ENCODE measurements around the gene POU2F1.
A peak's percentile ranks its signal among the peaks of the same experiment; 100 is the strongest.

Gene POU2F1

DNA sequence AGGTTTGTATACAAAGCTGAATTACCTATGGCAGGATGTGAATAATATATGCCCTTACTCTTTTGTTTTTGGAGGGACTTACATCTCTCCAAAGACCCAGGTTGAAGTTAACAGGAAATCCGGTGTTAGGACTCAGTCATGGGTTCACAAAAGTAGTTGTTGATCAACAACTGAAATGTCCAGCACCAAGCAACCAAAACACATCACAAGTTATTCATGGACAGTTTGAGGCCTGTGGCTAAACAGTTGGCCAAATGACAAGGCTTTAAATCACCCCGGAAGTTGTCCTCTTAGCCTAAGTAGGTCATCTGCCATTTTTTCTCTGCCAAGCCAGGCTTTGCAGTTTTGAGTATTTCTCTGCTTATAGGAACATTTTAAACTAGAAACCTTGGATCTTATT lies 207.7 kb downstream of the POU2F1 start:
- DNase-seq, result no peak

DNA sequence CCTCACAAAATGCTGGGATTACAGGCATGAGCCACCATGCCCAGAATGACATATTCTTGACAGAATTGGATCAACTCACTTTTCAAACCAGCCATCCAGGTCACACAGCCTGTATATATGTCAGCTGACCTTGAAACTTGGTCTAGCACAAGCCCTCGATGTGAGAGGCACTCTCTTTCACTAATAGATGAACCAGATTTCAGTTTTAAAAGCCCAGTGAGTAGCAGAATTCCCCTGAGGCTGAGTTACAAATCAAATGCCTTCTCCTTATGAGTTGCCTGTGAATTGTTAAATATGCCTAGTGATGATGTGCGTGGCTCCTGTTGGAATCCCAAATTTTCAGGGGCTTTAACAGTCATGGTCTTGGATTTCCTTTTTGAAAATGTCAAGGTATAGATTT lies 208.9 kb downstream of the POU2F1 start:
- DNase-seq, result no peak

DNA sequence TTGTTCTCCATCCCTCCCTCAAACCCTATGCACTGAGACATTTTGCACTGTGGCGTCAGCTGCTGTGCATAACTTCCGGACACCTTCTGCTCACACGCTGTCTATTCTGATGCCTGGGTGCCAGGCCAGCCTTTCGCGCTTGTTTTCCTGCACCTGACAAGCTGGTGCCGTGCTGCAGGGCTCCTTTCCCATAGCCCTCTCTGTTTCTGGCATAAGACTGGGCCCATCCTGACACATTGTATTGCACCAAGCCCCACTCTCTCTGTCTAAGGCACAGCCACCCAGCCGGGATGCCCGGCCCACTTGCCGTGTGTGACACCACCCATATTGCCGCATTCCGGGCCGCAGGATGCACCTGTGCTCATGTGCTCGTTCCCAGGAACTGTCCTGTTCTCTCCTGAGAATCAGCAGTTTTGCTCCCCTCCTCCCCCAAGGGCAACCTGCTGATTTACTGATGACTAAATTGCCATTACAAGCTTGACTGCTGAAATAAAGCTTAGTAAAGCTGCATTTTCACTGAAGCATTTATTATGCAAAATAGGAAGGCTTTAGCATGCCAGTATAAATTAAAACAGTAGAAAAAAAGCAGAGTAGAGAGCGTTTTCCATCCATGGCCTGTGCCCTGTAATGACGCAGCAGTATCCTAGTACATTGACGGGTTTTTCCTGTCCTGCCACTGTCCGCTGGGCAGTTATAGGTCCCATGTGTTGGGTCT lies 209.6 kb downstream of the POU2F1 start:
- DNase-seq, result peak; percentile 14

DNA sequence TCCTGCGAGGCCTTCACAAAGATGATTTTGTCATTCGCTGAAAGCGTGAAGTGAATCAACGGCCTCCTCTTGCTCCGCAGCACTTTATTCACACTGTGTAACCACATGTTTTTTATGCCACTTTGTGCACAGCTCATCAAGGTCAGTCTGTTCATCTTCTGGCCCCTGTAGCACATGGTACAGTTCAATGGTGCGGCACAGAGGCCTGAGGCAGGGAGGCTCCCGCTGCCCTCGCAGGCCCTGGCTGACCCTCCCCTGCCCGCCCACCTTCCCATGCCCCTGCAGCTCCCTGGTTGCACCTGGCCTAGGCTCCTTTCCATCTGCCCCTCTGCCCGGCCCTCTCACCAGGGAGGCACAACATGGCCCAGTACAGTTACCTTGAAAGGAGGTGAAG lies 210.2 kb downstream of the POU2F1 start:
- DNase-seq, result no peak

DNA sequence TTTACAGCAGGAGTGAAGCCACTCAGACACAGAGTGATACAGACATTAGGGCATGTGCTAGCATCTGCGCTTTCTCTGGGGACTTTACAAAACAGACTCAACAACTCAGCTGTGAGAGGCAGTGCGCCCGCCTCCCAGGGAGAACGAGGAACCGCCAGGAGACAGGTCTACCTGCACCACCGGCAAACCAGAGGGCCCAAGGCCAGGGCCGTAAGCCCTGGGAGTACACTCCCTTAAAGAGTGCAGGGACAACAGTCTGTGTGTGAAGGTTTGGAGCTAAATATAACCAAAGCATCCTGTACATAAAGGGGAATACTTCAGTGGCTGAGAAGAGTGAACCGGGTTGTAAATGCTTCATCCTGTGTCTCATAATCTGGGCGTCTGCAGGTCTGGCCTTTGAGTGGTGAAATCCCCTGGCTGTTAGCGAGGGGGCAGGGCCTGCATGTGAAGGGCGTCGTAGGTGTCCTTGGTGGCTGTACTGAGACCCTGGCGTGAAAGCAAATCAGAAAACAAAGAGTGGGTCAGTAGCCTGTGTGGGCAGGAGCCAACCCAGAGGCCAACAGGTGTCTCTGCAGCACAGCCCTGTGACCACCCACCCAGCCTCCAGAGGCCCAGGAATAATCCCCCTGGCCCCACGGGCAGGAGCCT lies 210.7 kb downstream of the POU2F1 start:
- DNase-seq, result no peak

DNA sequence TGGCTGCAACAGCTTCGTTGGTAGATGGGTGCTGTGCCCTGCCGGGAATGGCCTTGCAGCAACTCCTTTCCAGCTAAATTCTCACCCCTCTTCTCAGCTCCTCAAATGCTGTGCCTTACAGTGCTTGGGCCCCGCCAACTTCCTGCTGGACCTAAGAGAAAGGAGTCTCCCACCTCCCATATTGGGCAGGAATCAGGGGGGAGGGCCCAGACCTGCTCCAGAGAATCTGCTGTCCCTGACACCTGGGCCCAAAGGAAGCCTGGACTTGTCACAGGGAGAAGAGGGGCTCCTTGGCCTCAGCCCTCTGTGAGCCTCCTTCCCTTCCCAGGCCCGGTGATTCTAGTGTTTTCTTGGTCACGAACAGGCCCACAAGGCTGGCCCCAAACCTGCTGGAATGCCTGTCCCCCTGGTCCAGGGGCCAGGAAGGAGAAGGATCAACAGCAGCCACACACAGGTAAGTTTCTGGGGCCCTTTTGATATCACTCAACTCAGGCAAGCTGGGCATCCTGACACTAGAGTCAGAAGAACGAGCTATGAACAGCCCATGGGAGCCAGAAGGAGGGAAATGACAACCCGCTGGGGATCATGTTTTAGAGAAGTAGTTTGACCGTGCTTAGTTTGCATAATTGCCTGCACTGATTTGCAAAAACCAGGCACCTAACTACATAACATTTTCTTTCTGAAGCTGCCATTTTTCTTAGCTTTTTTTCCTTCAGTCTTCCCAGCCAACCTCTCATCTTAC lies 211.4 kb downstream of the POU2F1 start:
- DNase-seq, result no peak

DNA sequence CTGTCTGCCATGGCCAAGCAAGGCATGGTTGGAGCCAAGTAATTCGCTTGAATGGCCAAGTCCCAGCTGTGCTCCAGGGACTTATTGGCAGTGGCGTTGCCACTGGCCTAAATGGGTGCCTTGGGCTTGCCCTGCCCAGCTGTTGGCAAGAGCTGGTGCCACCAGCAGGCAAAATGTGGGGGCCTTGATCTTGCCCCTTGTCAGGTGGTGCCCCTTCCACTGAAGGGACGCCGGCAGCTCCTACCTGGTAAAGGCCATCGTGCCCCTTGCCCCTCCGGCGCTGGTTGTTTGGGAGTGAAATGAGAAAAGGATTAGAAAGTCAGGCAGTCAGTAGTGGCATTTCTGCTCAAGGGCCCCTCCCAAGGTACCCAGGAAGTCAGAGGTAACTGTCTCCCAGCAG lies 212.1 kb downstream of the POU2F1 start:
- no peak for DNase-seq

DNA sequence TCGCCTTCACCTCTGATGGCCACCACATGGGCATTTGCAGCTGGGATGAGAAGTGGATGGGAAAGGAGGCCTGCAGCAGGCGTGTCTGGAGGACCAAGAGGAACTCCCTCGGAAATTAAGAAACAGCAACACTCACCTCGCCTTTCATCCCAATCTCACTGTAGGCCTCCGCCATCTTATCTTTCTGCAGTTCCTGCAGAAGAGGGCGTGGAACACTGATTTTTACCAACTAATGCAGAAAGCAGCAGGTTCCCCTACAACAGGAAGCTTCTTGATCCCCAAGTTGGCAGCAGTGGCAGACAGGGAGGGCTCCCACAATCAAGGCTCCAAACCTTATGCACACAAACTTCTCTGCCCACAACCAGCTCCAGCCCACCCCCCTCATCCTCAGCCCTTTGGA lies 213.2 kb downstream of the POU2F1 start:
- no peak for DNase-seq

DNA sequence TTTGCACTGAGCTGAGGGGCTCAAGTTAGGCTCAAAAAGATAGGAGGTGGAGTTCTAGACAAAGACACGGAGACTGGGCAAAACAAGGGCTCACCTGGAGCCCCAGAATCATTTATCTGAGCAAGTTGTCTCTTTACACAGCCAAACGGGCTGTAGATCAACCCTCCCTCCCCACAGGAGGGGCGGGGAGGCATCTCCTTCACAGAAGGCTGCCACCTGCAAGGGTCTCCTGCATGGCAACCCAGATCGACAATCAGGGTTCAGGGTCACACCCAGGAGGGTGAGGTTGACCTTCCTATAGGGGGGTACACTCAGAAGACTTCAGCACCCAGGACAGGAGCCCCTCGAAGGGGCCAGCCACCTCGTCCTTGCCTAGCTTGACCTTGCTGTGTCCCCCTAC lies 213.6 kb downstream of the POU2F1 start:
- DNase-seq, result no peak

DNA sequence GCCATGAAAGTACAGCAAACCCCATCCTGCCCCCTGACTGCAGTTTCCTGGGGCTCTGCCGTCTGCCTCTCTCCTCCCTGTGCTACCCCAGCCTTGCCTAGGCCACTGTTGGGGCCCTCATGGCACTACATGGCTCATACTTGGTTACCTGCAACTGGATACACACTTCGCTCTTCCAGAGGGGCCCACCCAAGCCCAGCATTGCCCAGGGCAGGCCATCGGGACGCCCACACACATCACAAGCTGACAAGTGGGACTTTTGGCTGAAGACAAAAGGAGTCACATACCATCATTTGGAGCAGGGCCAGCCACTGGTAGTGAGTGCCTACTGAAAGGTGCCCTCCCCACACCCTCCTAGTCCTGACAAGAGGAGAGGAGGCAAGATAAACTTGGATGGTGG lies 214.8 kb downstream of the POU2F1 start:
- no peak for DNase-seq

DNA sequence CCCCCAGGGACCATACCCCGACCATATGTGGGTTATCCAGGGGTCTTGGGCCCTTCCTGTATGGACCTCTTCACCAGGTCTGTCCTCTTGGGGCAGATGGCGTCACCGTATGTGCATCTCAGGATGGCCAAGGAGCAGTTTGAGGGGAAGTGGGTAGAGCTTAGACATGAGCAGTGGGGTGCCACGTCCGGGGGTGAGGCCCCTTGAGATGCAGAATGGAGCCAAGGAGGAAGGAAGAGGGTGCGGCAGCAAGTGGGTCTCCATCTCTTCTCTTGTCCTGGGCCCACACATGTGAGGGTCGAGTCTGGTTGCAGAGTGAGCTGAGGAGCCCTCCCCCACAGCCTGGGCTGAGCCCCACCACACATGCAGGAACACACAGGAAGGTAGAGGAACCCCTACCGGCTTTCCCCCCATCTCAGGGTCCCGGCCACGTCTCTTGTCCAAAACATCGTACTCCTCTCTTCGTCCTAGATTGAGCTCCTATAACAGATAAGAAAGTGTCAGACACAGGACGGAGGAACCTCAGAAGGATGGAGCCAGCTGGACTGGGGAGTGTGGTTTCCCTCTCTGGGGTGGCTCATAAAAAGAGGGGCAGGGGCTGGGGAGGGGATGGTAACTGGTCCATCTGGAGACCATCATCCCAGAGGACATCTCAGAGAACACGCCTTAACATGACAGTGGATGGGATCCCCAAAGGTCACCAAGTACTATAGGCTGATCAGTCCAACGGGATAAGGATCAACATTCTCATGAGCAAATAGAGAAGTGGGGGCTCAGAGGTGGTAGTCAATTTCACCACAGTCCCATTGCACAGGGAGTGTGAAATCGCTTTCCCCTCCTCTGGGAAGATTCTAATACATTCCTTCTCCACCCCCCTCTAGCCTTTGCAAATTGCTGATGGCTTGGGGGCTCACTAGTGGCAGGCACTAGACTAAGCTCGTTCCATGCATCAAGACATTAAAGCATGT lies 217.8 kb downstream of the POU2F1 start:
- DNase-seq, result no peak

DNA sequence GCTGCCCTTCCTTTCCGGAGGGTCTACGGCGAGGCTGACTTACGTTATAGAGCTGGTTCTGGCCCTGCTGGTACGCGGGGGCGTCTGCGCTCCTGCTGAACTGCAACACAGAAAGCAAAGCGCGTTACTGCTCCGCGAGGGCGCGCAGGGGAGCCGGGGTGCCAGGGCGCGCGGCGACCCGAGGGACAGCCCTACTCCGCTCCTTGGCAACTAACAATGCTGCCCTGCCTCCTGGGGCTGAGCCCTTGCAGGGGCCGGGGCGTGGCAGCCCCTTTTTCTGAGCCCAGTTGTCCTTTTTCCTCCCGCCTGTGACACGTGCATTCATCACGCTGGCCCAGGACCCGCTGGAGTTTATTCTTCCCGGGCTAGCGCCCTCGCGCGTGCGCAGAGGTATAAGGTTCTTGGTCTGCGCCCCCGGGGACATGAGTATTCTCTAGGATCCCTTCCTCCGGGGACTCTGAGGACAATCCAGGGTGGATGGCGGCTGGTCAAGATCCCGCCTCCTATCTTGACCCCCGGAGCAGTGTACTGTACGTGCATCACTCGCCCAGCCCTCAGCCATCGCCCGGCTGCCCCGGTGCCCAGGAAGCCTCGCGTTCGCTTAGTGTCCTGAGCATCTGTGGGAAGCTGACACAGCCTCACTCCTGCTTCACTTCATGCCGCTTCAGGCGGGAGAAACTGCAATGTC lies 218.8 kb downstream of the POU2F1 start:
- DNase-seq, result no peak

DNA sequence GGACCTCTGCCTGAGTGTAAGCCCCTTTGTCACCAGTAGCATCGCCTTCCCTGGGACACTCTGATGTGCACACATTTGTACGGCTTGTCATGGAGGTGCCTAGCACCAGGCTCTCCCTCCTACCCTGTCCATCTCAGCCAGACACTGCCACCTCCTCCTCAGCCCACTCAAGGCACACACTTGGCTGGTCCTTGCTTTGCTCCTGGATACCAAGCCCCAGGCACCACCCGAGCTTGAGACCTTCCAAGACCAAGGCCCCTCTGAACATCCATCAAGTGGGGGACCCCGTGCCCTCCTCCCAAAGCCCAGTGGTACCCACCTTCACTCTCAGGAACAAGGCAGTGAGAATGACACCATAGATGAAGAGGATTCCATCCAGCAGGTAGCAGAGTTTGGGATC lies 219.7 kb downstream of the POU2F1 start:
- DNase-seq, result no peak

DNA sequence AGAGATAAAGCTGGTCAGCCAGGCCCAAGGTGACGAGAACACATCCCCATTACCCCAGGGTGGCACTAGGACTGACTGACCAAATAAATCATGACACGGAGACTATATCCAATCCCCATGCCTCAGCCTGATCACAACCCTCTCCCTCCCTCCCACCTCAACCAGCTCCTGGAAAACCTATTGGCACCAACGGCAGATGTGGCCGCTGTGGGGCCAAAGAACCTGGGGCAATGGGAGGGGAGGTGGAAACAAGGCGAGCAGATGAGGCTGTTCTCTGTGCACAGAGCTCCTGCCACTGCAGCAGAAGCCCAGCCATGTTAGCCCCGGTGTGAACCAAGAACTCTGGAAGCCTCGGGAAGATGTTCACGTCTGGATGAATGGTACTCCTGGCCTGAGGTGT lies 220.1 kb downstream of the POU2F1 start:
- DNase-seq, result no peak

DNA sequence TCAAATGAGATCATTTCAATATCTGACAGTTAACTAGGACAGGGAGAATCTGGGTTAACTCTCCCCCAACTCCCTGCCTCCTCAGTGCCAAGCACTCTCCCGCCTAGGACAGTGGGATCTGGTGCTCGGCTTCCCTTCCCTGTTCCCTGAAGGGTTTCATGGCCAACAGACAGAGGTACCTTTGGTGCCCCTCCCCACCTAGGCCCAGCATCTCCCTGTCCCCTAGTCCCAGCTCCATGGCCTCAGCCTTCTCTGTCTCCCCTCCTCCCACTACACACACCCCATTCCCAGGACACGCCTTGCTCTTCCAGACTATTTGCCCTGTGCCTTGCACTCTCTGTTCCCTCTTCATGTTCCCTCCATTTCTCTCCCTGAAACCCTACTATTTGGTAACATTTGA lies 220.5 kb downstream of the POU2F1 start:
- no peak for DNase-seq

DNA sequence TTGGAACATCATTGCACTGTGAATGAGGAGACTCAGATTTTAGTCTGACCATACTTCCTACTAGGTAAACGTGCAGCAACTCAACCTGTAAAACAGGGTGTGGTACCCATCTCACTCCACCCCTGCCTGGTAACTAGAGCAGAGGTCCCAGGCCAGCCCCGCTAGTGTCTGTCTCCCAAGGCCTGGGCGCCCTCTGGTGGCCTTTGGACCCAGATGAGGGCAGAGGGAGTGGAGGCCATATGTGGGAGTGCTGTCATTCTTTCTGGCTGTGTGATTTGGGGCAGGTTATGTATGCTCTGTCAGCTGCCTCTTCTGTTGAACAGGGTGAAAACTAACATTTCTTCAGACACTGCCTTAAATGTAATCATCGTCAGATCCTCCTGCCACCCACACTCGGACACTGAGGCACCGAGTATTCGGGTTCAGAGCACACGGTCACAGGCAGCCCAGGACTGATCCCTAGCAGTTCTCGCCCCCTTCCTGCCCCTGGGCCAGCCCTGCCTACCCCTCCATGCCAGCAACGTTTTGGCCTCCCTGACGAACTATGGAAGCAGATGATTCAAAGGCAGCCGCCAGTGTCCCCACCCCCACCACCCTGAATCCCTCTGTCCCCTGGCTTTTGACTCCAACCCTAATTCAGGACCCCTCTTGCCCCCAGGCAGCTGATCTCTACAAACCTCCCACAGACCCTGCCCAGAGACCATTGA lies 221.6 kb downstream of the POU2F1 start:
- DNase-seq, result peak; percentile 64

DNA sequence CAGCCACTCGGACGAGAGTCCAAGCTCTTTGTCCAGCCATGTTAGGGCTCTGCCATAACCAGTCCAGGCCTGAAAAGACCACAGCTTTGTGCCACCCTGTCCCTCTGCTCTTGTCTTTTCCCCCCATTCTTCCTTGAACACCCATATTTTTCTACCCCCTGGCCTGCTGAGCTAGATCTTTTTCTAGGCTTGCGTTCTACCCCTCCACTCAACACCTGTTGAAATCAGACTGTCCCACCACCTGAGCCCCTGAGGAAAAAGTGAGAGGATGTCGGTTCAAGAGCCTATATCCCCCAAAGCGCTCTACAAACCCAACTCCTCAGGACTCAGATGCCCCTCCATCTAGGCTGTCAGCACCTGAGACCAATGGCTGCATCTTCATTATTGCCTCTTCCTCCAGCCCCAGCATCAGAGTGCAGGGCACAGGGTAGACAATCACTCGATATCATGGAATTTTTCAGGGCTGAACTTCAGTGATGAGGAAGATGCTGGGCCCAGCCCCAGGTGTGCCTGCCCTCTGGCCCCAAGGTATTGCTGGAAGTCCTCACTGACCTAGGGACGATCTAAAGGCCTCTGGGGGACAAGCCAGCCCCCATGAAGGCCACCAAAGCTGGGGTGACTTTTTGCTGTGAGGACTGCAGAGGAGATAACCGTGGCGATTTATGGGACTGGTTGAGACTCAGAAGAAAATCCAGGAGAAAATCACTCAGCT lies 222.3 kb downstream of the POU2F1 start:
- DNase-seq, result no peak

DNA sequence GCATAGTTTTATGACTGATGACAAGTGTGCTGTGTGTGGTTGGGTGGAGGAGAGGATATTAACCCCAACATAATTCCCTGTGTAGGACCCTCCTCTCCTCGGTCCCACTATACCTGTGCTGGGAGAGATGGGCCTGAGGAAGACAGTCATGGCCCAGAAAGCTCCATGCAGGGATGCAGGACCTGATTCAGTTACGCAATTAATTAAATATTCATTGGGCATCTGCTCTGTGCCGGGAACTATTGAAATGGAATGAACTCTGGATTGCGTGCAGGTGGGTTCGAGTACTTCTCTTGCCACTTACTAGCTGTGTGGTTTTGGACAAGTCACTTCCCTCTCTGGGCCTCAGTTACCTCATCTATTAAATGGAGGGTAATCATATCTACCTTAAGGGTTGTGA lies 223.1 kb downstream of the POU2F1 start:
- no peak for DNase-seq

DNA sequence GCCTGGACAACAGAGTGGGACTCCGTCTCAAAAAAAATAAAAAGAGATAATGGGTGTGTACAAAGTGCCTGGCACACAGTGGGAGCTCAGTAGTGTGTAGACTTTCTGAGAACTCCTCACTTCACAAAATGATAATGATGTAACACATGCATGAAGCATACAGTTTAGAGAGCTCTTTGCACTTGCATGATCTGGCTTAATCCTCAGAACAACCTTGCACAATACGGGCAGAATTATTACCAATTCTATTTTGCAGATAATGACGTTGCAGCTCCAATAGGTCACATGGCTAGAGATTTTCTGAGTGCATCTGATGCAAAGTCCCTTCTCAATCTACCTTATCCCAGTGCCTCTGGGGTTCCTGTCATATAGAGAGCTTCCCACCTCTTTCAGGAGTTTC lies 226.3 kb downstream of the POU2F1 start:
- no peak for DNase-seq

DNA sequence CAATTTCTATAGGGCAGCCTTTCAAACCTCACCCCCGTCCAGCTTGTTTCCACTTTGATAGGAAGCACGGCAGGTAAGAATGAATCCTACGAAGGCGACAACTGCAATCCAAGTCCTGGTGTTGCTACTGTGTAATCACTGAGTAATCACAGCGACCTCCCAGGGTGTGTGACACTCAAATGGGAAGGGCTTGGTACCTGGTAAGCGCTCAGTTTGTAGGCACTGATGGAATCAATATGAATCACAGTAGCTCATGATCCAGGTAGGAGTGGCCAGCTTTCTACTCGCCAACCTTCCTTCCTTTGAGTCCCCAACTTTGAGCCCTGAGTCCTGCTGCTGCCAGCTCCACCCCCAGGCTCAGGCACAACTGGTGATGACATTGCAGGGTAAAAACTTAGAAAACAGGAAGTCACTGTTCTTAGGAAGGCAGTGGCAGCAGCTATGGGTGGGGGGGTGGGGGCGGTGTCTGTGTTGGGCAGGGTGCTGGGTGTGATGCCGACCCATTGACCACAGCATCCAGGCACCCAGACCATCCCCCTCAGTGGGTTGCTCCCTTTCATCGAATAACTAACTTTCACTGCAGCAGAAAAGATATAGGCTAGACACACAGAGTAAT lies 226.9 kb downstream of the POU2F1 start:
- DNase-seq, result no peak

DNA sequence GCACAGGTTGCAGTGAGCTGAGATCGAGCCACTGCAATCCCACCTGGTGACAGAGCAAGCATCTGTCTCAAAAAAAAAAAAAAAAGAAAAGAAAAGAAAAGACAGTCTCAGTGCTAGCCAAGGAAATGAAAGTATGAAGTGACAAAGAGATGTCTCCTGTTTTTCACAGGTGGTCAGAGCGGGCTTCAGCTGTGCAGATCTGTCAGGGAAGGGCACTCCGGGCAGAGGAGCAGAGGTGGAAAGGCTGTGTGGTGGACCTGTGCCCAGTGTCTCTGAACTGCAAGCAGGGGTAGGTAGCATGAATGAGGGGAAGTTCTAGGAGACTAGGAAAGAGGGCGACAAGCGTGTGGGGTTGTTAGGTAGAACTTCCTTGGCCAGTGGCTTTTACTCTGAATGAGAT lies 230.2 kb downstream of the POU2F1 start:
- DNase-seq, result no peak

Data from NCI-H1694 (cell line).